ENCODE results near the gene NAT8.
"Not testable (repeated sequence)": the region's sequence is repeated elsewhere in the genome, so short reads cannot be mapped to it uniquely, and the experiment has no call there.

NAT8 gene

GRCh38 chr2:73684325-73684724 is 42.1 kb upstream of the NAT8 start:
- not testable (repeated sequence) for H3K9me3 ChIP-seq (ENCODE audit: control insufficient read depth, insufficient read depth, low read length); H4K20me1 ChIP-seq (ENCODE audit: control insufficient read depth, insufficient read depth, low read depth, low read length); H3K4me1 ChIP-seq (ENCODE audit: control insufficient read depth, low read length); H3K4me2 ChIP-seq (ENCODE audit: low read length); H3K27me3 ChIP-seq (ENCODE audit: control insufficient read depth, low read length); H3F3A ChIP-seq (ENCODE audit: control insufficient read depth, insufficient read depth); H3K4me3 ChIP-seq (ENCODE audit: low read length); H3K36me3 ChIP-seq (ENCODE audit: control insufficient read depth, low read length); H3K79me2 ChIP-seq (ENCODE audit: control insufficient read depth, low read length); H3K9me2 ChIP-seq (replicated peaks; ENCODE audit: control insufficient read depth, low read length); H3K27ac ChIP-seq (ENCODE audit: low read depth, low read length)

GRCh38 chr2:73679951-73680571 is 37.8 kb upstream of the NAT8 start:
- H3K4me2 ChIP-seq (ENCODE audit: low read length), result not testable (repeated sequence)

GRCh38 chr2:73679237-73679636 is 37.0 kb upstream of the NAT8 start:
- H3F3A ChIP-seq (ENCODE audit: control insufficient read depth, insufficient read depth); H3K27me3 ChIP-seq (ENCODE audit: control insufficient read depth, low read length); H3K36me3 ChIP-seq (ENCODE audit: control insufficient read depth, low read length); H3K9me3 ChIP-seq (ENCODE audit: control insufficient read depth, insufficient read depth, low read length); H3K4me1 ChIP-seq (ENCODE audit: control insufficient read depth, low read length); H4K20me1 ChIP-seq (ENCODE audit: control insufficient read depth, insufficient read depth, low read depth, low read length); H3K79me2 ChIP-seq (ENCODE audit: control insufficient read depth, low read length); H3K9me2 ChIP-seq (replicated peaks; ENCODE audit: control insufficient read depth, low read length); H3K4me3 ChIP-seq (ENCODE audit: low read length); H3K4me2 ChIP-seq (ENCODE audit: low read length); H3K27ac ChIP-seq (ENCODE audit: low read depth, low read length): not testable (repeated sequence)

More at GRCh38 chr2:73679951-73680571, 37.8 kb upstream of the NAT8 start:
- not testable (repeated sequence) for H3K79me2 ChIP-seq (ENCODE audit: control insufficient read depth, low read length); H3K9me2 ChIP-seq (replicated peaks; ENCODE audit: control insufficient read depth, low read length); H3K36me3 ChIP-seq (ENCODE audit: control insufficient read depth, low read length); H3K4me1 ChIP-seq (ENCODE audit: control insufficient read depth, low read length); H3K9me3 ChIP-seq (ENCODE audit: control insufficient read depth, insufficient read depth, low read length); H3K4me3 ChIP-seq (ENCODE audit: low read length); H3K27me3 ChIP-seq (ENCODE audit: control insufficient read depth, low read length); H3F3A ChIP-seq (ENCODE audit: control insufficient read depth, insufficient read depth); H4K20me1 ChIP-seq (ENCODE audit: control insufficient read depth, insufficient read depth, low read depth, low read length); H3K27ac ChIP-seq (ENCODE audit: low read depth, low read length)
- TF ChIP-seq CTCF (IDR thresholded peaks at IDR 0.05; ENCODE audit: low read depth, low read length, poor library complexity, severe bottlenecking), result peak; percentile 59

GRCh38 chr2:73678008-73678407 is 35.8 kb upstream of the NAT8 start:
- H3K4me1 ChIP-seq (ENCODE audit: control insufficient read depth, low read length); H3F3A ChIP-seq (ENCODE audit: control insufficient read depth, insufficient read depth); H3K4me3 ChIP-seq (ENCODE audit: low read length); H4K20me1 ChIP-seq (ENCODE audit: control insufficient read depth, insufficient read depth, low read depth, low read length); H3K9me3 ChIP-seq (ENCODE audit: control insufficient read depth, insufficient read depth, low read length); H3K9me2 ChIP-seq (replicated peaks; ENCODE audit: control insufficient read depth, low read length); H3K36me3 ChIP-seq (ENCODE audit: control insufficient read depth, low read length); H3K27ac ChIP-seq (ENCODE audit: low read depth, low read length); H3K79me2 ChIP-seq (ENCODE audit: control insufficient read depth, low read length); H3K4me2 ChIP-seq (ENCODE audit: low read length); H3K27me3 ChIP-seq (ENCODE audit: control insufficient read depth, low read length): not testable (repeated sequence)

- not testable (repeated sequence) for H4K20me1 ChIP-seq (ENCODE audit: control insufficient read depth, insufficient read depth, low read depth, low read length); H3K27ac ChIP-seq (ENCODE audit: low read depth, low read length); H3F3A ChIP-seq (ENCODE audit: control insufficient read depth, insufficient read depth); H3K4me1 ChIP-seq (ENCODE audit: control insufficient read depth, low read length); H3K4me2 ChIP-seq (ENCODE audit: low read length); H3K36me3 ChIP-seq (ENCODE audit: control insufficient read depth, low read length); H3K4me3 ChIP-seq (ENCODE audit: low read length); H3K79me2 ChIP-seq (ENCODE audit: control insufficient read depth, low read length); H3K9me3 ChIP-seq (ENCODE audit: control insufficient read depth, insufficient read depth, low read length); H3K9me2 ChIP-seq (replicated peaks; ENCODE audit: control insufficient read depth, low read length); H3K27me3 ChIP-seq (ENCODE audit: control insufficient read depth, low read length)
These were observed 34.0 kb upstream of the NAT8 start for GRCh38 chr2:73676211-73676610.

GRCh38 chr2:73674696-73675157 is 32.5 kb upstream of the NAT8 start:
- not testable (repeated sequence) for H3K4me1 ChIP-seq (ENCODE audit: control insufficient read depth, low read length); H3K4me3 ChIP-seq (ENCODE audit: low read length); H3K79me2 ChIP-seq (ENCODE audit: control insufficient read depth, low read length); H3K36me3 ChIP-seq (ENCODE audit: control insufficient read depth, low read length); H3K4me2 ChIP-seq (ENCODE audit: low read length); H3F3A ChIP-seq (ENCODE audit: control insufficient read depth, insufficient read depth); H3K9me3 ChIP-seq (ENCODE audit: control insufficient read depth, insufficient read depth, low read length); H4K20me1 ChIP-seq (ENCODE audit: control insufficient read depth, insufficient read depth, low read depth, low read length); H3K9me2 ChIP-seq (replicated peaks; ENCODE audit: control insufficient read depth, low read length); H3K27me3 ChIP-seq (ENCODE audit: control insufficient read depth, low read length); H3K27ac ChIP-seq (ENCODE audit: low read depth, low read length)

GRCh38 chr2:73669976-73670375 is 27.8 kb upstream of the NAT8 start:
- not testable (repeated sequence) for H3K79me2 ChIP-seq (ENCODE audit: control insufficient read depth, low read length); H3K36me3 ChIP-seq (ENCODE audit: control insufficient read depth, low read length); H3K4me3 ChIP-seq (ENCODE audit: low read length); H3K4me1 ChIP-seq (ENCODE audit: control insufficient read depth, low read length); H3K9me2 ChIP-seq (replicated peaks; ENCODE audit: control insufficient read depth, low read length); H3F3A ChIP-seq (ENCODE audit: control insufficient read depth, insufficient read depth); H4K20me1 ChIP-seq (ENCODE audit: control insufficient read depth, insufficient read depth, low read depth, low read length); H3K27ac ChIP-seq (ENCODE audit: low read depth, low read length); H3K9me3 ChIP-seq (ENCODE audit: control insufficient read depth, insufficient read depth, low read length); H3K27me3 ChIP-seq (ENCODE audit: control insufficient read depth, low read length); H3K4me2 ChIP-seq (ENCODE audit: low read length)

GRCh38 chr2:73667239-73667638 is 25.0 kb upstream of the NAT8 start:
- H3K4me2 ChIP-seq (ENCODE audit: low read length); H3K27me3 ChIP-seq (ENCODE audit: control insufficient read depth, low read length); H3K27ac ChIP-seq (ENCODE audit: low read depth, low read length); H3K79me2 ChIP-seq (ENCODE audit: control insufficient read depth, low read length); H3K36me3 ChIP-seq (ENCODE audit: control insufficient read depth, low read length); H3K9me3 ChIP-seq (ENCODE audit: control insufficient read depth, insufficient read depth, low read length); H3F3A ChIP-seq (ENCODE audit: control insufficient read depth, insufficient read depth); H4K20me1 ChIP-seq (ENCODE audit: control insufficient read depth, insufficient read depth, low read depth, low read length); H3K9me2 ChIP-seq (replicated peaks; ENCODE audit: control insufficient read depth, low read length); H3K4me1 ChIP-seq (ENCODE audit: control insufficient read depth, low read length); H3K4me3 ChIP-seq (ENCODE audit: low read length): not testable (repeated sequence)
